Measurements from ENCODE around the gene CELF1.
A peak's percentile ranks its signal among the peaks of the same experiment; 100 is the strongest.
"Not testable (repeated sequence)": the region's sequence is repeated elsewhere in the genome, so short reads cannot be mapped to it uniquely, and the experiment has no call there.

The CELF1 gene

DNA sequence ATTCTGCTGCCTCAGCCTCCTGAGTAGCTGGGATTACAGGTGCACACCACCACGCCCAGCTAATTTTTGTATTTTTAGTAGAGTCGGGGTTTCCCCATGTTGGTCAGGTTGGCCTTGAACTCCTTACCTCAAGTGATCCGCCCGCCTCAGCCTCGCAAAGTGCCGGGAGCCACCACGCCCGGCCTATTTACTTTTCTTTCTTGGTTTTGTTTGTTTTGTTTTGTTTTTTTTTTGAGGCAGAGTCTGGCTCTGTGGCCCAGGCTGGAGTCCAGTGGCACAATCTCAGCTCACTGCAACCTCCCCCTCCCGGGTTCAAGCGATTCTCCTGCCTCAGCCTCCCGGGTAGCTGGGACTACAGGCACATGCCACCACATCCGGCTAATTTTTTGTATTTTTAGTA, 4.1 kb upstream of the CELF1 start:
- not testable (repeated sequence) for H3K36me3 ChIP-seq (ENCODE audit: insufficient read depth, low read length)

GRCh38 chr11:47553406-47553743, 443 bp upstream of the CELF1 start:
- peak overlapping the region; percentile 85 for H3K27ac ChIP-seq (ENCODE audit: low read depth, low read length)
- peaks cover 25% of the 10 kb centered on the region for H3K4me1 ChIP-seq (ENCODE audit: insufficient read depth, low read length)
- no peaks in the 10 kb centered on the region for H3K27me3 ChIP-seq (ENCODE audit: control insufficient read depth in 1 of 2, insufficient read depth in 2 of 2, low read length in 2 of 2)
- no peaks in the 10 kb centered on the region for H3K9me3 ChIP-seq (ENCODE audit: low read length)
- no peak overlapping the region for H3K9ac ChIP-seq (ENCODE audit: low read length)
- H3K4me3 ChIP-seq (ENCODE audit: low read depth in 1 of 2, low read length in 2 of 2), result peak overlapping the region; percentile 37 to 71
- H3K36me3 ChIP-seq (ENCODE audit: insufficient read depth, low read length), result no peaks in the 10 kb centered on the region

More for the DNA sequence above, 4.1 kb upstream of the CELF1 start:
- H3K9ac ChIP-seq (ENCODE audit: low read length); H3K9me3 ChIP-seq (ENCODE audit: low read length); H3K4me3 ChIP-seq (ENCODE audit: low read depth in 1 of 2, low read length in 2 of 2); H3K27ac ChIP-seq (ENCODE audit: low read depth, low read length); H3K4me1 ChIP-seq (ENCODE audit: insufficient read depth, low read length); H3K27me3 ChIP-seq (ENCODE audit: control insufficient read depth in 1 of 2, insufficient read depth in 2 of 2, low read length in 2 of 2): not testable (repeated sequence)

DNA sequence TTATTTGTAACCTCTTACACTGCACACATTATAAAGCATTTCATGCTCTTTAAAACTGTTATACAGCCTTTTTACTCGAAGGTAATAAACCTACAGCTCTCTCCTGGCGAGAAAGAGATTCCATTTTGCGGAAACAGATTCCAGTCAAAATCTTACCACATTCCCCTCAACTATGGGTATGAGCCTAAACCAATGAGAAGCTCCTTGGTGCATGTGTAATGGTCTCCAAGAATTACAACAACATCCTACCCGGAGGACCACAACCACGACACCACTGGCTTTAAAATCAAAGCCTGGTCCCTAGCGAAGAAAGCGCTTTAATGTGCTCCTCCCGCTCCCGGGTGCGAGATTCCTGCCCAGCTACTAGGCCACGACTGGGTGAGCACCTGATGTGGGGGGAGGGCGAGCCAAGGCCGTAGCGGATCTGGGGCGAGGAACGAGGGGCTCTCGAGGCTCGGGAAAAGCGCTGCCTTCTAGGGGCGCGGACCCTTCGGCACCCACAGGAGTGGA, 821 bp downstream of the CELF1 start:
- peak overlapping the region; percentile 76 to 98 for H3K4me3 ChIP-seq (ENCODE audit: low read depth in 1 of 2, low read length in 2 of 2)
- H3K9ac ChIP-seq (ENCODE audit: low read length), result peak overlapping the region; percentile 78
- H3K27ac ChIP-seq (ENCODE audit: low read depth, low read length), result peak overlapping the region; percentile 86
- no peaks in the 10 kb centered on the region for H3K9me3 ChIP-seq (ENCODE audit: low read length)
- peaks cover 25% of the 10 kb centered on the region for H3K4me1 ChIP-seq (ENCODE audit: insufficient read depth, low read length)
- H3K27me3 ChIP-seq (ENCODE audit: control insufficient read depth in 1 of 2, insufficient read depth in 2 of 2, low read length in 2 of 2), result no peaks in the 10 kb centered on the region
- H3K36me3 ChIP-seq (ENCODE audit: insufficient read depth, low read length), result no peaks in the 10 kb centered on the region

DNA sequence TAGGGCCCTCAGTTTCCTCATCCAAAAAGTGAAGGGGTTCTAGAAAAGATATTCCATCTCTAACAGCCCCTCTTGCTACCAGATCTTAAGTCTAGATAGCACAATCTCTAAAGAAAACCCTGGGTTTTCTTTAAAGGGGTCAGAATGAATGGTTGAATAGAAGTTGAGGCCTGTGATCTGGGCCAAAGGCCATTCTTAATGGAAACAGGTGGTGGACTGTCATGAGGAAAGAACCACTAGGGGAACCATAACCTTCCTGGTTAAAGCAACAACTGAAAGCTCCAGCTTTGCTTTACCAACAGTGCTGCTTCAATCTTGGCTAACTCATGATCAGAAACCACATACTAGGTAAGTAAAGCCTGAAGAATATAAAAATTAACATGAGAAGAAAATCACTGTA, 1.8 kb downstream of the CELF1 start:
- Histone ChIP-seq H3K36me3 (ENCODE audit: insufficient read depth, low read length) (no peaks in the 10 kb centered on the region), H3K27ac (ENCODE audit: low read depth, low read length) (no peak overlapping the region), H3K4me1 (ENCODE audit: insufficient read depth, low read length) (peaks cover 25% of the 10 kb centered on the region), H3K4me3 (ENCODE audit: low read depth in 1 of 2, low read length in 2 of 2) (peak overlapping the region in 1 of 2 donors; percentile 98), H3K9me3 (ENCODE audit: low read length) (no peaks in the 10 kb centered on the region), H3K9ac (ENCODE audit: low read length) (no peak overlapping the region), H3K27me3 (ENCODE audit: control insufficient read depth in 1 of 2, insufficient read depth in 2 of 2, low read length in 2 of 2) (no peaks in the 10 kb centered on the region)

DNA sequence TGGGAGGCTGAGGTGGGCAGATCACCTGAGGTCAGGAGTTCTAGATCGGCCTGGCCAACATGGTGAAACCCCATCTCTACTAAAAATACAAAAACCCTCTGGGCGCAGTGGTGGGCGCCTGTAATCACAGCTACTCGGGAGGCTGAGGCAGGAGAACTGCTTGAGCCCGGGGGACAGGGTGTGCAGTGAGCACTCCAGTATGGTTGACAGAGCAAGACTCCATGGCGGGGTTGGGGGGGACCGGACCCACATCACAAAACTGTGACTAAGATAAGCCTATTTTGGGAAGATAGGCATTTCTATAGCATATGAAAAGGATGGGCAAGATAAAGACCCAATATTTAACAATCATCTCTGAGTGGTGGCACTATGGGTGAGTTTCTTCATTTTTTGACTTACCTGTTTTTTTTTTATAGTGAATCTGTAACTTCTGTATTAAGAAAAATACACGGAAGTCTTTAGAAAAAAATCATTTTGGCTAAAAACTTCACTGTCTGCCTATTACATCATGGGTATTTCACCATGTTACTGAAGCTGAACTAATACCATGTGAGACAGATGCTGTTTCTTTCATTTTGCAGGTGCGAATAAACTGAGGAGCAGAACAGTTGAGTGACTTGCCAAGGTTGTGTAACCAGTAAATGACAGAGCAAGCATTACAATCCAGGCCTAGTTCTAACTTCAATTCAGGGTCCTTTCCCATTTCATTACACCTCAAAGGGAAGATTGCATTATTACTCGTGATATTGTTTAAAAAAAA, 2.5 kb downstream of the CELF1 start:
- H3K36me3 ChIP-seq (ENCODE audit: insufficient read depth, low read length), result no peaks in the 10 kb centered on the region
- H3K9ac ChIP-seq (ENCODE audit: low read length), result no peak overlapping the region
- peaks cover 25% of the 10 kb centered on the region for H3K4me1 ChIP-seq (ENCODE audit: insufficient read depth, low read length)
- no peak overlapping the region for H3K4me3 ChIP-seq (ENCODE audit: low read depth in 1 of 2, low read length in 2 of 2)
- H3K9me3 ChIP-seq (ENCODE audit: low read length), result no peaks in the 10 kb centered on the region
- no peak overlapping the region for H3K27ac ChIP-seq (ENCODE audit: low read depth, low read length)
- H3K27me3 ChIP-seq (ENCODE audit: control insufficient read depth in 1 of 2, insufficient read depth in 2 of 2, low read length in 2 of 2), result no peaks in the 10 kb centered on the region

GRCh38 chr11:47546274-47546673, 6.7 kb downstream of the CELF1 start:
- not testable (repeated sequence) for H3K36me3 ChIP-seq (ENCODE audit: insufficient read depth, low read length); H3K9me3 ChIP-seq (ENCODE audit: low read length); H3K4me3 ChIP-seq (ENCODE audit: low read depth in 1 of 2, low read length in 2 of 2); H3K27ac ChIP-seq (ENCODE audit: low read depth, low read length); H3K27me3 ChIP-seq (ENCODE audit: control insufficient read depth in 1 of 2, insufficient read depth in 2 of 2, low read length in 2 of 2); H3K9ac ChIP-seq (ENCODE audit: low read length)
- H3K4me1 ChIP-seq (ENCODE audit: insufficient read depth, low read length), result peaks cover 16% of the 10 kb centered on the region

DNA sequence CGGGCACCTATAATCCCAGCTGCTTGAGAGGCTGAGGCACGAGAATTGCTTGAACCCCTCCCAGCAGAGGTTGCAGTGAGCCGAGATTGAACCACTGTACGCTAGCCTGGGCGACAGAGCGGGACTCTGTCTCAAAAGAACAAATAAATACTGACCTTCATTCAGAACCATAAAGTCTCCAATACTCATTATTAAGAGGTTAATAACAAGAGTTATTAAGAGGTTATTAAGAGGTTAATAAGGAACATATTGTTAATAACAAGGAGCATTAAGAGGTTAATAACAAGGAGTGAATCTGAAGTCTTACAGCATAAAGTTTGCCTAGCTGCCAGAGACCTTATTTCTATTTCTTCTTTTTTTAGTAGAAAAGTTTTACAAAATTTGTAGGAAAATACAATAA, 7.6 kb downstream of the CELF1 start:
- Histone ChIP-seq H3K4me1 (ENCODE audit: insufficient read depth, low read length) (peaks cover 16% of the 10 kb centered on the region), H3K27ac (ENCODE audit: low read depth, low read length) (no peak overlapping the region), H3K36me3 (ENCODE audit: insufficient read depth, low read length) (no peaks in the 10 kb centered on the region), H3K9me3 (ENCODE audit: low read length) (no peaks in the 10 kb centered on the region), H3K27me3 (ENCODE audit: control insufficient read depth in 1 of 2, insufficient read depth in 2 of 2, low read length in 2 of 2) (no peaks in the 10 kb centered on the region), H3K4me3 (ENCODE audit: low read depth in 1 of 2, low read length in 2 of 2) (no peak overlapping the region), H3K9ac (ENCODE audit: low read length) (no peak overlapping the region)

DNA sequence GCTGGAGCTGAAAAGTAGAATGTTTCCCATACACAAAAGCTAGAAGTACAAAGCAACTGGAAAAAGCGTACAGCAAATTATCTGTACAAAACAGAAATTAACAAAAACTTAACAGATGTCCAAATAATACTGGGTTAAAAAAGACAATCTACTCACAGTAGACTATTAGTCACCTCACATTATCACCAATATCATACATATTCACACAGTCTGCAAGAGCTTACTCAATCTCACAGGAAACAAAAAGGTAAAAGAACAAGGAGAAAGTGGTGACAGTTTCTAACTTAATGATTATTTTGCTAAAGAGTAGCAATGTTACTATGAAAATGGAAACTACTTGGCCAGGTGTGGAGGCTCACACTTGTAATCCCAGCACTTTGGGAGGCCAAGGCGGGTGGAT, 11.9 kb downstream of the CELF1 start:
- Histone ChIP-seq H3K9ac (ENCODE audit: low read length) (no peak overlapping the region), H3K4me3 (ENCODE audit: low read depth in 1 of 2, low read length in 2 of 2) (no peak overlapping the region), H3K27me3 (ENCODE audit: control insufficient read depth in 1 of 2, insufficient read depth in 2 of 2, low read length in 2 of 2) (no peaks in the 10 kb centered on the region), H3K36me3 (ENCODE audit: insufficient read depth, low read length) (no peaks in the 10 kb centered on the region), H3K4me1 (ENCODE audit: insufficient read depth, low read length) (peaks cover 30% of the 10 kb centered on the region), H3K27ac (ENCODE audit: low read depth, low read length) (no peak overlapping the region), H3K9me3 (ENCODE audit: low read length) (no peaks in the 10 kb centered on the region)

GRCh38 chr11:47539681-47540039, 13.3 kb downstream of the CELF1 start:
- no peaks in the 10 kb centered on the region for H3K9me3 ChIP-seq (ENCODE audit: low read length)
- no peak overlapping the region for H3K9ac ChIP-seq (ENCODE audit: low read length)
- H3K27me3 ChIP-seq (ENCODE audit: control insufficient read depth in 1 of 2, insufficient read depth in 2 of 2, low read length in 2 of 2), result no peaks in the 10 kb centered on the region
- no peaks in the 10 kb centered on the region for H3K36me3 ChIP-seq (ENCODE audit: insufficient read depth, low read length)
- H3K4me1 ChIP-seq (ENCODE audit: insufficient read depth, low read length), result peaks cover 33% of the 10 kb centered on the region
- no peak overlapping the region for H3K4me3 ChIP-seq (ENCODE audit: low read depth in 1 of 2, low read length in 2 of 2)
- H3K27ac ChIP-seq (ENCODE audit: low read depth, low read length), result no peak overlapping the region

DNA sequence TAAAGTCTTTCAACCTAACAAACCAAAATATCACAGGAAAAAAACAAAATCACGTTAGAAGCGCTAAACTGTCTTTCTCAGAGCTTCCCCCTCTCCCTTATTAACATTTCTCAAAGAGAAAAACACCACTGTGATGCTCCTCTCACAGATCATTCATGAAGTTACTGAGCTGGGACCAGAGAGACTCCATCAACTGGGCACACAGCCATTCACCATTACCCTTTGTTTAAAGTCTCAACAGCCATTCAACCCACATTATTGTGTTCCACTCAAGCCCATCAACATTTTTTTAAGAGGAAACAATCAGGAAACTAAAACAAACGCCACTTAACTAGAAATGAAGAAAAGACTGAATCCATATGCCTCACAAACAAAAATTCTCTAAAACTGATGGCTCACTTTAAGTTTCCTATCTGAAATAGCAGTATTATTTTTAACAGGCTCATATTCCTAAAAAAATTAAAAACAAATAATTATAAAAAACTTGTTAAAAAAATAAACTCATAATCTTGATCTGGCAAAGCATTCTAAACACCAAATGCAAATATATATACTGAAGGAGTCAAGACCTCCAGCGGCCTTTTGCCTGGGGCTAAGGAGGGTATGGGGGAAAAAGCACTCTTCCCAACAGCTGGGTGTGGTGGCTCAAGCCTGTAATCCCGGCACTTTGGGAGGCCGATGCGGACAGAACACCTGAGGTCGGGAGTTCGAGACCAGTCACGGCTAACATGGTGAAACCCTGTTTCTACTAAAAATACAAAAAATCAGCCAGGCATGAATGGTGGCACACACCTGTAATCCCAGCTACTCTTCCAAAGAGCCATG, 14.0 kb downstream of the CELF1 start:
- H3K9me3 ChIP-seq (ENCODE audit: low read length), result no peaks in the 10 kb centered on the region
- peaks cover 33% of the 10 kb centered on the region for H3K4me1 ChIP-seq (ENCODE audit: insufficient read depth, low read length)
- no peaks in the 10 kb centered on the region for H3K27me3 ChIP-seq (ENCODE audit: control insufficient read depth in 1 of 2, insufficient read depth in 2 of 2, low read length in 2 of 2)
- H3K27ac ChIP-seq (ENCODE audit: low read depth, low read length), result no peak overlapping the region
- no peak overlapping the region for H3K4me3 ChIP-seq (ENCODE audit: low read depth in 1 of 2, low read length in 2 of 2)
- H3K36me3 ChIP-seq (ENCODE audit: insufficient read depth, low read length), result no peaks in the 10 kb centered on the region
- no peak overlapping the region for H3K9ac ChIP-seq (ENCODE audit: low read length)

GRCh38 chr11:47536915-47537314, 16.0 kb downstream of the CELF1 start:
- H3K4me1 ChIP-seq (ENCODE audit: insufficient read depth, low read length), result peaks cover 45% of the 10 kb centered on the region
- H3K9ac ChIP-seq (ENCODE audit: low read length), result no peak overlapping the region

More at GRCh38 chr11:47536915-47537314, 16.0 kb downstream of the CELF1 start:
- Histone ChIP-seq H3K9me3 (ENCODE audit: low read length) (no peaks in the 10 kb centered on the region), H3K4me3 (ENCODE audit: low read depth in 1 of 2, low read length in 2 of 2) (no peak overlapping the region), H3K36me3 (ENCODE audit: insufficient read depth, low read length) (no peaks in the 10 kb centered on the region), H3K27me3 (ENCODE audit: control insufficient read depth in 1 of 2, insufficient read depth in 2 of 2, low read length in 2 of 2) (no peaks in the 10 kb centered on the region), H3K27ac (ENCODE audit: low read depth, low read length) (no peak overlapping the region)
